BLaER1 treated with 17β-estradiol and CSF1 and Interleukin-3, amounts not matched to agents 10 nM and 100 nM (cell line): Measurements from ENCODE around the gene ZFP36L2.

Experiments used
- H3K27ac ChIP-seq, 11 experiments: shearing (Covaris generic); formaldehyde crosslinking; 2 replicates each; pipeline ENCODE4 v1.8.1; 2022
- H3K27me3 ChIP-seq, 11 experiments: shearing (Covaris generic); formaldehyde crosslinking; 2 replicates each; pipeline ENCODE4 v1.8.1; 2022
- H3K36me3 ChIP-seq, 11 experiments: shearing (Covaris generic); formaldehyde crosslinking; 2 replicates each; pipeline ENCODE4 v1.8.1; 2022
- H3K4me1 ChIP-seq, 10 experiments: shearing (Covaris generic); formaldehyde crosslinking; 2 replicates each; pipeline ENCODE4 v1.8.1; 2022
- H3K4me2 ChIP-seq, 11 experiments: shearing (Covaris generic); formaldehyde crosslinking; 2 replicates each; pipeline ENCODE4 v1.8.1; 2022
- H3K4me3 ChIP-seq, 10 experiments: shearing (Covaris generic); formaldehyde crosslinking; 2 replicates each; pipeline ENCODE4 v1.8.1; 2022
- H3K9ac ChIP-seq, 11 experiments: shearing (Covaris generic); formaldehyde crosslinking; 2 replicates each; pipeline ENCODE4 v1.8.1; 2022
- H3K9me3 ChIP-seq, 11 experiments: shearing (Covaris generic); formaldehyde crosslinking; replicated peaks in 1 of 11; 2 replicates each; pipeline ENCODE4 v1.8.1; 2022
- H4K20me1 ChIP-seq, 11 experiments: shearing (Covaris generic); formaldehyde crosslinking; 2 replicates each; pipeline ENCODE4 v1.8.1; 2022
- Cebpa-rat ChIP-seq, 11 experiments: shearing (Covaris generic); IDR thresholded peaks; 2 replicates each; pipeline ENCODE4 v1.8.1; 2022

Gene ZFP36L2

DNA sequence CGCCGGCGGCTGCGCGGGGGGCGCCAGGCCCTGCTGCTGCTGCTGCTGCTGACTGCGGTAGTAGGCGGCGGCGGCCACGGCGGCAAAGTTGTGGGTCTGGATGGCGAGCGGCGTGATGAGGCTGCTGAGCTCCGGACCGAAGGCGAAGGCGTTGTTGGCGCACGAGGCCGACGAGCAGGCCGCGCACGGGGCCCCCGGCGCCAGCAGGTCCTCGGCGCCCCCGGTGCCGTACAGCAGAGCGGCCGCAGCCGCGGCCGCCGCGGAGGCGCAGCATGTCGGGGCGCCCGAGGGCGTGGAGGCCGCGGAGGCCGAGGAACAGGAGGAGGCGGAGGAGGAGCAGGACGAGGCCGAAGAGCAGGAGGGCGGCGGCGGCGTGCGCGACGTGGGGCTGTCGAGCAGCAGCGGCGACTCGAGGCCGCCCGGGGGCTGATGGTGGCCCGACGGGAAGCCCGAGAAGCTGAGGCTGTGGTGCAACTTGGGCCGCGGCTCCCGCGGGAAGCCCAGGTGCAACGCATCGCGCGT lies 1.8 kb downstream of the ZFP36L2 start:
- Histone ChIP-seq H3K36me3 (peaks cover 36 to 46% (median 42%) of the 10 kb centered on the region in 11 experiments), H3K4me1 (peaks cover 22 to 59% (median 36%) of the 10 kb centered on the region in 10 experiments), H3K9ac (peak overlapping the region; percentile 91 to 100 (median 98)), H3K27ac (peak overlapping the region; percentile 88 to 100 (median 97)), H3K4me2 (peak overlapping the region; percentile 36 to 99 (median 96); a peak in 20 of 22 replicates), H3K4me3 (peak overlapping the region; percentile 75 to 95 (median 89)), H3K27me3 (no peaks in the 10 kb centered on the region), H4K20me1 (peaks cover 38 to 61% (median 48%) of the 10 kb centered on the region in 11 experiments), H3K9me3 (peaks cover 0 to 13% (median 0%) of the 10 kb centered on the region in 11 experiments; a peak in 7 of 22 replicates)
- TF ChIP-seq Cebpa-rat (IDR thresholded peaks at IDR 0.05) = no peak

DNA sequence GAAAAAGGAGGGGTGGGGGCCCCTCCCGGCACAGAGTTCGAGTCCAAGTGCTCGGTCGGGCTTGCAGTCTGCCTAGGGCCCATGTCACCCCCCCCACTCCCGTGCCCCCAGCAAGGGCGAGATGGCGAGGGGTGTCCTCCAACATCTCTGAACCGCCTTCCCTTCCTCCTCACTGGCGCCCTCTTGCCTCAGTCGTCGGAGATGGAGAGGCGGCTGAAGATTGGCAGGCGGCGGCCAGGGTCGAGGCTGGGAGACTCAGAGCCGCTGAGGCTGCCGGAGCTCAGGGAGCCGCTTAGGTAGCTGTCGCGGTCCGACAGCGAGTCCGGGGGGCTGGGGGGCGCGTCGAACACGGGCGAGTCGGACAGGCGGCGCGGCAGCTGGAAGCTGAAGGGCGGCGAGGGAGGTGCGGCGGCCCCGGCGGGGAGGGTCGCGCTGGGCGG lies 2.3 kb downstream of the ZFP36L2 start:
- Histone ChIP-seq H3K27me3 (no peaks in the 10 kb centered on the region), H3K4me2 (peak overlapping the region; percentile 36 to 99 (median 96); a peak in 21 of 22 replicates), H3K36me3 (peaks cover 36 to 46% (median 42%) of the 10 kb centered on the region in 11 experiments), H3K9ac (peak overlapping the region; percentile 91 to 100 (median 98)), H3K27ac (peak overlapping the region; percentile 88 to 100 (median 97)), H4K20me1 (peaks cover 38 to 61% (median 48%) of the 10 kb centered on the region in 11 experiments), H3K4me1 (peaks cover 23 to 61% (median 35%) of the 10 kb centered on the region in 10 experiments), H3K4me3 (peak overlapping the region; percentile 75 to 95 (median 89)), H3K9me3 (peaks cover 0 to 13% (median 0%) of the 10 kb centered on the region in 11 experiments; a peak in 7 of 22 replicates)
- TF ChIP-seq Cebpa-rat (IDR thresholded peaks at IDR 0.05) = no peak

DNA sequence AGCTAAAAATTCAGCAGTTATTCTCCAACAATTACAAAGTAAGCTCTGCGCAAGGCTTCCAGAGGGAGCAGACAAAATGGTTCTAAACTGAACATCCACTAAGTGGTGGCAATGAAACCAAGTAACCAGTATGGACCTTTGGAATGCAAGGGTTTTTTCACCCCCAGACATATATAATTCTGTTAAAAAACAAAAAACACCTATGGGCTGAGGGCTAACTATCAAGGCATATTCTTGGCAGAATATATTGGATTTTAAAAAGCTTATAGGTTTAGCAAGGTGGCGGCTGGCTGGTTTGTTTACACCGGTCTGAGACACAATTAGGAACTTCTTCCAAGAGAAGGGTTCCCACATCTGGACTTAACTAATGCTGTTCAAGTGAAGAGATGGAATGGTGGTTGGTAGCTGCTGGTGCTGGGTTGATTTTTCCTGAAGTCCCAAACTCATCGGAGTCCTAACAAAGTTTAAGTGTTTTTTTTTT lies 2.8 kb downstream of the ZFP36L2 start:
- Histone ChIP-seq H3K4me2 (peak overlapping the region; percentile 42 to 99 (median 96)), H3K36me3 (peaks cover 36 to 46% (median 42%) of the 10 kb centered on the region in 11 experiments), H3K4me3 (peak overlapping the region; percentile 75 to 95 (median 89)), H3K9ac (peak overlapping the region; percentile 91 to 100 (median 98)), H3K27ac (peak overlapping the region; percentile 88 to 100 (median 97)), H3K27me3 (no peaks in the 10 kb centered on the region), H3K4me1 (peaks cover 23 to 61% (median 35%) of the 10 kb centered on the region in 10 experiments), H4K20me1 (peaks cover 38 to 61% (median 48%) of the 10 kb centered on the region in 11 experiments), H3K9me3 (peaks cover 0 to 13% (median 0%) of the 10 kb centered on the region in 11 experiments; a peak in 7 of 22 replicates)
- no peak for TF ChIP-seq Cebpa-rat (IDR thresholded peaks at IDR 0.05)

DNA sequence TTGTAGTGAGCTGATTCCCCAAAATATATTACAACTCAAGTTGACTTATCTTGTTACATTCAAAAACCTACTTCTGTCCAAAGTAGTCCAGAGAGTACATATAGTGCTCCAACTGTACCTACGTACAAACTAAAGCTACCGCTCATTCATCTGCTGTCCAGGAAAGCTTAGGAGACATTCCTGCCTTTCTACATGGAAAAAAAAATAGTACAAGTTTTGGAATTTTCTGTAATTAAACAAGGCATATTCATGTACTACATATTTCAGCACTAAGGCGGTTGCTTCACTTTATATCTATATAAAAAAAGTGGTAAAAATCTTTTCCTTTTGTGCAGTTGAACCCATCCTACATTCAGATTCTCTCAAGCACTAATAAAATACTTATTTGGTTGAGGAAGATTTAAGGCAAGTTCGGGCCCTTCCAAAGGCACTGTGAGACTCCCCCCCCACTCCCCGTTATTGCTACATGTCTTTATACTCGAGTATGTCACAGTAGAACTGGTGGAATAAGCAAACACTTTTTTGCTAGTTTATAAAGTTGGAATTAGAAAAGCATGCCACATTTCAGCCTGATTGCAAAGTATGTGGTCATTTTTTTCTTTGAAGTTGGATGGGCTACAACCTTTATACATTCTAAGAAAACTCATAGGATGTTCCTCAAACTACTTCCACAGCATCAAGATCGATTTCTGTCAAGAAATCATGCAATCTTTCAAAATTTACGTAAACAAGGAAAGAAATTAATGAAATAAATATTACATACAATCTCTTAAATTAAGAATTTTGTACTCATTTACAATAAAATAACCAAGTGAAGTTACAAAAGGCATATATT lies 3.7 kb downstream of the ZFP36L2 start:
- peaks cover 23 to 61% (median 35%) of the 10 kb centered on the region in 10 experiments for H3K4me1 ChIP-seq
- TF ChIP-seq Cebpa-rat (IDR thresholded peaks at IDR 0.05) = no peak
- H3K4me3 ChIP-seq = peak overlapping the region; percentile 75 to 95 (median 89)
- peak overlapping the region; percentile 90 to 99 (median 97) for H3K4me2 ChIP-seq
- H3K27ac ChIP-seq = peak overlapping the region; percentile 88 to 100 (median 97)
- peaks cover 38 to 61% (median 48%) of the 10 kb centered on the region in 11 experiments for H4K20me1 ChIP-seq
- H3K9me3 ChIP-seq = peaks cover 0 to 13% (median 0%) of the 10 kb centered on the region in 11 experiments; a peak in 7 of 22 replicates
- no peaks in the 10 kb centered on the region for H3K27me3 ChIP-seq
- peak overlapping the region; percentile 91 to 100 (median 98) for H3K9ac ChIP-seq
- H3K36me3 ChIP-seq = peaks cover 36 to 46% (median 42%) of the 10 kb centered on the region in 11 experiments

DNA sequence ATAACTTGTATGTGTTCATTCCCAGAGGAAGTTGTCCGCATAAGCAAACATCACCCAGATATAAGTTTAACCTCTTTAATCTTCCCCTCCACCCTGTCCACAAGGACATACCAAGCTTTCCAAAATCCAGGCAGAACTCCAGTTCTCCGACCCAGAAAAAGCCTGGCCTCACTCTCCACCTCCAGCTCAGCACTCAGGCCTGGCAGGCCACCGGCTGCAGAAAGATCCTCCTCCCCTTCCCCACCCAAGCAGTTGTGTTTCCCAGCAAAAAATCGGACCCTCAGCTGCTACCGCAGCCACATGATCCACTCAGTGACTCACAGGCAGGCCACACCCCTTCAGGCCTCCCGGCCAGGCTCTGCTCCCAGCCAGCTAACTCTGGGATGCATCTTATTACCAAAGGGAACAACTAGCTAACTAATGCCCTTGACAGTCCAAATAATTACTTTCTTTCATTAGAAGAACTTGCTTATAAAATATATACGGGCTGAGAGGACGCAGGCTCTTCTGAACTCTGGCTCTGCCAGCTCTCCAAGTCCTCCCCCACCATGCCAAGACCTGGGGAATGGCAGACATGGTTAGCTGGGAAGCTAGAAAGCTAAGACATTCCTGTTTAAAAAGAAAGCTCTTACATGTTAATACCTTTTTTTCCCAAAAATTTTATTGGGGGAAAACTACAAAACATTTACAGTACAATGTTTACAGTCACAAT lies 4.5 kb downstream of the ZFP36L2 start:
- H3K36me3 ChIP-seq = peaks cover 36 to 46% (median 42%) of the 10 kb centered on the region in 11 experiments
- peak overlapping the region; percentile 91 to 100 (median 98) for H3K9ac ChIP-seq
- peaks cover 0 to 13% (median 0%) of the 10 kb centered on the region in 11 experiments; a peak in 7 of 22 replicates for H3K9me3 ChIP-seq
- peak overlapping the region; percentile 88 to 100 (median 97) for H3K27ac ChIP-seq
- H3K4me3 ChIP-seq = peak overlapping the region; percentile 75 to 95 (median 89)
- peaks cover 27 to 61% (median 41%) of the 10 kb centered on the region in 10 experiments for H3K4me1 ChIP-seq
- TF ChIP-seq Cebpa-rat (IDR thresholded peaks at IDR 0.05) = no peak
- peak overlapping the region; percentile 90 to 99 (median 97) for H3K4me2 ChIP-seq
- H4K20me1 ChIP-seq = peaks cover 38 to 61% (median 48%) of the 10 kb centered on the region in 11 experiments
- H3K27me3 ChIP-seq = no peaks in the 10 kb centered on the region

DNA sequence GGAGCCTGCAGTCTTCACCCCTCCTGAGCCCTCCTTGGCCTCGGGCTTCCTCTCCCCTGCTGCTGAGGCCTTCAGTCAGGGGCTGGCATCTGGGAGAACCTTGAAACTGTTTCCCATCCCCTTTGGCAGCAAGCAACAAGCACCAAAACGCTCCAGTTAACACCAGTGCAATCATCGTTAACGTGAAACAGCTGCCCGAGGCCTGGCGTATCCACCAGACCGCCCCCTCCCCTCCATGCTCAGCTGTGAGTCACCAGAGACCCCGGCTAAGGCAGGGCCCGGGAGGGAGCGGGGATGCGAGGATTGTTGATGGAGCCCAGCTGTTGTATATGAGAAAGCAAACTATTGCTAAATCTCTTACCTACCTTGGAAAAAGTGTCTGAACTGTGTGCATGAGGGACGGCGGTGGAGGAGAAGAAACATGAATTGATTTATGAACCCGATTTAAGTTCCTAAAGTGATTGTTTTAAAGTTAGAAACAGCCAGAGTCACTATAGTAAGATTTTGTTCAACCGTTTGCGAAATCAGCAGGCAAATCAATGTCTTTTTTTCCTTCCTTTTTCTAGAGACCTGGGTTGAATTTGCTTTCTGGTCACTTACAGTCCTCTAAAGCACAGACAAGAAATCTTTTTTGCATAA lies 5.2 kb downstream of the ZFP36L2 start:
- H3K4me2 ChIP-seq = peak overlapping the region; percentile 90 to 99 (median 97)
- peaks cover 37 to 61% (median 47%) of the 10 kb centered on the region in 11 experiments for H4K20me1 ChIP-seq
- peaks cover 27 to 68% (median 48%) of the 10 kb centered on the region in 10 experiments for H3K4me1 ChIP-seq
- TF ChIP-seq Cebpa-rat (IDR thresholded peaks at IDR 0.05) = peak in 2 of 11 experiments; percentile 48 to 56; a peak in 3 of 22 replicates
- peaks cover 0 to 13% (median 0%) of the 10 kb centered on the region in 11 experiments; a peak in 7 of 22 replicates for H3K9me3 ChIP-seq
- peak overlapping the region; percentile 91 to 100 (median 98) for H3K9ac ChIP-seq
- peak overlapping the region; percentile 88 to 100 (median 97) for H3K27ac ChIP-seq
- H3K27me3 ChIP-seq = no peaks in the 10 kb centered on the region
- H3K4me3 ChIP-seq = peak overlapping the region; percentile 75 to 95 (median 89)
- peaks cover 36 to 46% (median 42%) of the 10 kb centered on the region in 11 experiments for H3K36me3 ChIP-seq

DNA sequence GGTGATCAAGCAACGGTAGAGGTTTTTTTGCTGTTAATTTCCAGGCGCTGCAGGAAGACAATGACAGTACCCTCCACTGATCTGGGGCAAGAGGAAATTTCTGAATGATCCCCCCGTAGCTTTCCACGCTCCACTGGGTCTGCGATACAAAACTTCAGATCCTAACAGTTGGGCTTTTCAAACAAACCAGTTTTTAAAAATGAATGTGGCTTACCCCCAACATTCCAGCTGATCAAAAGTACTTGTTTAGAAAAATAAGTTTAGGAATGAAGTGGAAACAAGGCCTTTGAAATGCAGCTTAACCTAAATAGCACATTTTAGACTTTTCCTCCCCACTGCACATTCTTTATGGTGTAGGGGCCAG lies 5.7 kb downstream of the ZFP36L2 start:
- peak overlapping the region; percentile 88 to 100 (median 97) for H3K27ac ChIP-seq
- peaks cover 32 to 56% (median 42%) of the 10 kb centered on the region in 11 experiments for H4K20me1 ChIP-seq
- H3K4me3 ChIP-seq = peak overlapping the region; percentile 75 to 95 (median 89)
- peak overlapping the region; percentile 91 to 100 (median 98) for H3K9ac ChIP-seq
- H3K36me3 ChIP-seq = peaks cover 36 to 44% (median 38%) of the 10 kb centered on the region in 11 experiments
- H3K4me1 ChIP-seq = peaks cover 32 to 73% (median 53%) of the 10 kb centered on the region in 10 experiments
- H3K9me3 ChIP-seq = peaks cover 0 to 13% (median 0%) of the 10 kb centered on the region in 11 experiments; a peak in 7 of 22 replicates
- H3K27me3 ChIP-seq = no peaks in the 10 kb centered on the region
- H3K4me2 ChIP-seq = peak overlapping the region; percentile 90 to 99 (median 97)
- TF ChIP-seq Cebpa-rat (IDR thresholded peaks at IDR 0.05) = no peak
